Neural progenitor cell (in vitro differentiated cells): Measurements from ENCODE around the gene NR4A1. TPM values are rescaled to one million over a fixed set of nuclear protein-coding genes. Genes with fewer than 3 reads are reported as not detected.

Experiments used
- DNase-seq: peaks from one replicate; pipeline ENCODE4 v3.0.0-alpha.2; 2016; ENCODE audit warnings: low spot score
- H2AFZ ChIP-seq: fragments of 200-600 bp; sonication (generic); replicated peaks from 2 replicates; pipeline ENCODE4 v1.6.1; 2016; ENCODE audit warnings: antibody characterized with exemption
- H3F3A ChIP-seq: fragments of 200-600 bp; sonication (generic); 2 replicates; pipeline ENCODE4 v1.6.1; 2016; ENCODE audit warnings: antibody characterized with exemption, low read depth
- H3K27ac ChIP-seq: fragments of 200-600 bp; sonication (generic); 2 replicates; pipeline ENCODE4 v1.5.1; 2016; ENCODE audit warnings: mild to moderate bottlenecking
- H3K27me3 ChIP-seq: fragments of 200-600 bp; sonication (generic); 2 replicates; pipeline ENCODE4 v1.6.1; 2016; ENCODE audit warnings: mild to moderate bottlenecking, moderate library complexity
- H3K36me3 ChIP-seq: fragments of 200-600 bp; sonication (generic); 2 replicates; pipeline ENCODE4 v1.5.1; 2016
- H3K4me1 ChIP-seq: fragments of 200-600 bp; sonication (generic); 2 replicates; pipeline ENCODE4 v1.6.1; 2016; ENCODE audit warnings: mixed run types
- H3K4me2 ChIP-seq: fragments of 200-600 bp; sonication (generic); 2 replicates; pipeline ENCODE4 v1.6.1; 2016
- H3K4me3 ChIP-seq: fragments of 200-600 bp; sonication (generic); 2 replicates; pipeline ENCODE4 v1.5.1; 2016
- H3K79me2 ChIP-seq: fragments of 200-600 bp; sonication (generic); 2 replicates; pipeline ENCODE4 v1.6.1; 2016; ENCODE audit warnings: low read depth
- H3K9ac ChIP-seq: fragments of 200-600 bp; sonication (generic); 2 replicates; pipeline ENCODE4 v1.6.1; 2016
- H3K9me3 ChIP-seq: fragments of 200-600 bp; sonication (generic); 2 replicates; pipeline ENCODE4 v1.5.1; 2016; ENCODE audit warnings: low read depth
- H4K20me1 ChIP-seq: fragments of 200-600 bp; sonication (generic); 2 replicates; pipeline ENCODE4 v1.6.1; 2016; ENCODE audit warnings: low read depth
- H3K27ac Mint-ChIP-seq: 3 replicates; pipeline ENCODE4 v1.8.0; 2021; ENCODE audit warnings: mixed read lengths
- H3K27me3 Mint-ChIP-seq: 2 replicates; pipeline ENCODE4 v1.8.0; 2022; ENCODE audit warnings: low read depth, mild to moderate bottlenecking, inconsistent platforms, moderate library complexity, mixed read lengths; ENCODE audit not compliant: insufficient read depth
- H3K36me3 Mint-ChIP-seq: 3 replicates; pipeline ENCODE4 v1.8.0; 2021; ENCODE audit warnings: mixed read lengths
- H3K4me1 Mint-ChIP-seq: 3 replicates; pipeline ENCODE4 v1.8.0; 2021; ENCODE audit warnings: mixed read lengths
- H3K4me3 Mint-ChIP-seq: 3 replicates; pipeline ENCODE4 v1.8.0; 2021; ENCODE audit warnings: mild to moderate bottlenecking, moderate library complexity, mixed read lengths
- H3K9me3 Mint-ChIP-seq: 3 replicates; pipeline ENCODE4 v1.8.0; 2020; ENCODE audit warnings: mixed read lengths
- EZH2 ChIP-seq: fragments of 200-600 bp; sonication (generic); IDR thresholded peaks from 2 replicates; pipeline ENCODE4 v1.6.1; 2017; ENCODE audit warnings: antibody characterized with exemption, mild to moderate bottlenecking, moderate library complexity
- EZH2phosphoT487 ChIP-seq: fragments of 200-600 bp; sonication (generic); IDR thresholded peaks from 2 replicates; pipeline ENCODE4 v1.6.1; 2017; ENCODE audit warnings: antibody characterized with exemption
- total RNA-seq: library from RNA; depleted of rRNA; stranded (reverse); fragments of >200 nt; gene quantifications from 2 replicates; pipeline ENCODE4 v1.2.3, GENCODE V29; 2015; ENCODE audit warnings: low replicate concordance
- TF ChIP-seq, protein P1 (sequence below): fragments of 200-600 bp; sonication (generic); IDR thresholded peaks from 2 replicates; pipeline ENCODE4 v1.5.1; 2017; ENCODE audit warnings: antibody characterized with exemption, mild to moderate bottlenecking

The NR4A1 gene
- total RNA-seq, 1 donor from 2014 or later, result 8.2 TPM

- no peak for TF ChIP-seq EZH2
- TF ChIP-seq EZH2phosphoT487, result no peak
- TF ChIP-seq, protein P1, sequence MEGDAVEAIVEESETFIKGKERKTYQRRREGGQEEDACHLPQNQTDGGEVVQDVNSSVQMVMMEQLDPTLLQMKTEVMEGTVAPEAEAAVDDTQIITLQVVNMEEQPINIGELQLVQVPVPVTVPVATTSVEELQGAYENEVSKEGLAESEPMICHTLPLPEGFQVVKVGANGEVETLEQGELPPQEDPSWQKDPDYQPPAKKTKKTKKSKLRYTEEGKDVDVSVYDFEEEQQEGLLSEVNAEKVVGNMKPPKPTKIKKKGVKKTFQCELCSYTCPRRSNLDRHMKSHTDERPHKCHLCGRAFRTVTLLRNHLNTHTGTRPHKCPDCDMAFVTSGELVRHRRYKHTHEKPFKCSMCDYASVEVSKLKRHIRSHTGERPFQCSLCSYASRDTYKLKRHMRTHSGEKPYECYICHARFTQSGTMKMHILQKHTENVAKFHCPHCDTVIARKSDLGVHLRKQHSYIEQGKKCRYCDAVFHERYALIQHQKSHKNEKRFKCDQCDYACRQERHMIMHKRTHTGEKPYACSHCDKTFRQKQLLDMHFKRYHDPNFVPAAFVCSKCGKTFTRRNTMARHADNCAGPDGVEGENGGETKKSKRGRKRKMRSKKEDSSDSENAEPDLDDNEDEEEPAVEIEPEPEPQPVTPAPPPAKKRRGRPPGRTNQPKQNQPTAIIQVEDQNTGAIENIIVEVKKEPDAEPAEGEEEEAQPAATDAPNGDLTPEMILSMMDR, result no peak
- H4K20me1 ChIP-seq, result no peaks in the 10 kb centered on the region
- H3F3A ChIP-seq, result peaks cover 27% of the 10 kb centered on the region
- Mint-ChIP-seq H3K27me3 (peaks cover 19% of the 10 kb centered on the region), H3K27ac (peak overlapping the region; percentile 91), H3K9me3 (no peaks in the 10 kb centered on the region), H3K4me1 (peaks cover 46% of the 10 kb centered on the region), H3K4me3 (peak overlapping the region; percentile 84), H3K36me3 (no peaks in the 10 kb centered on the region)
- H3K27me3 ChIP-seq, result peaks cover 48% of the 10 kb centered on the region
- peak overlapping the region; percentile 46 for H3K4me3 ChIP-seq
- peak overlapping the region; percentile 78 for H3K4me2 ChIP-seq
- no peak for DNase-seq
- H2AFZ ChIP-seq, result peak overlapping the region; percentile 92
- peaks cover 17% of the 10 kb centered on the region for H3K4me1 ChIP-seq
- H3K9ac ChIP-seq, result no peak overlapping the region
- H3K79me2 ChIP-seq, result no peaks in the 10 kb centered on the region
- H3K9me3 ChIP-seq, result no peaks in the 10 kb centered on the region
- no peaks in the 10 kb centered on the region for H3K36me3 ChIP-seq
- H3K27ac ChIP-seq, result no peak overlapping the region
These were observed 27.1 kb upstream of the NR4A1 start for GRCh38 chr12:52023976-52024688.

GRCh38 chr12:52024845-52025230, 26.4 kb upstream of the NR4A1 start:
- no peak overlapping the region for H3K4me2 ChIP-seq
- Mint-ChIP-seq H3K36me3 (no peaks in the 10 kb centered on the region), H3K4me3 (peak overlapping the region; percentile 84), H3K9me3 (no peaks in the 10 kb centered on the region), H3K4me1 (peaks cover 53% of the 10 kb centered on the region), H3K27ac (no peak overlapping the region), H3K27me3 (peaks cover 22% of the 10 kb centered on the region)
- DNase-seq, result no peak
- peaks cover 30% of the 10 kb centered on the region for H3F3A ChIP-seq
- H3K36me3 ChIP-seq, result no peaks in the 10 kb centered on the region
- no peak overlapping the region for H3K27ac ChIP-seq
- no peaks in the 10 kb centered on the region for H4K20me1 ChIP-seq
- no peaks in the 10 kb centered on the region for H3K79me2 ChIP-seq
- no peak for TF ChIP-seq EZH2phosphoT487
- TF ChIP-seq, protein P1, result no peak
- no peak for TF ChIP-seq EZH2
- H3K4me1 ChIP-seq, result peaks cover 23% of the 10 kb centered on the region
- H3K27me3 ChIP-seq, result peaks cover 47% of the 10 kb centered on the region
- no peak overlapping the region for H3K4me3 ChIP-seq
- no peak overlapping the region for H3K9ac ChIP-seq
- H3K9me3 ChIP-seq, result no peaks in the 10 kb centered on the region
- no peak overlapping the region for H2AFZ ChIP-seq

GRCh38 chr12:52026263-52026662, 25.0 kb upstream of the NR4A1 start:
- peaks cover 16% of the 10 kb centered on the region for H3K27me3 Mint-ChIP-seq
- Histone ChIP-seq H4K20me1 (no peaks in the 10 kb centered on the region), H3K27ac (no peak overlapping the region), H2AFZ (no peak overlapping the region), H3K9ac (no peak overlapping the region), H3K27me3 (peaks cover 37% of the 10 kb centered on the region), H3K4me2 (no peak overlapping the region), H3K9me3 (no peaks in the 10 kb centered on the region), H3K79me2 (no peaks in the 10 kb centered on the region), H3K4me3 (no peak overlapping the region), H3K4me1 (peaks cover 32% of the 10 kb centered on the region), H3F3A (peaks cover 36% of the 10 kb centered on the region), H3K36me3 (no peaks in the 10 kb centered on the region)
- TF ChIP-seq EZH2 (no peak), EZH2phosphoT487 (no peak)
- TF ChIP-seq, protein P1, result no peak
- DNase-seq, result no peak
- H3K4me3 Mint-ChIP-seq, result peak overlapping the region; percentile 44
- no peak overlapping the region for H3K27ac Mint-ChIP-seq
- H3K4me1 Mint-ChIP-seq, result peaks cover 49% of the 10 kb centered on the region
- no peaks in the 10 kb centered on the region for H3K36me3 Mint-ChIP-seq
- no peaks in the 10 kb centered on the region for H3K9me3 Mint-ChIP-seq
